WI38 (cell line): Measurements from ENCODE around the gene NIN.

ENCODE experiments used
- H3K4me3 ChIP-seq: 2 replicates; pipeline ENCODE4 v1.5.1; 2011; ENCODE audit warnings: low read depth, mild to moderate bottlenecking, control low read depth, low read length
- TF ChIP-seq, protein P1 (sequence below): IDR thresholded peaks from 2 replicates; pipeline ENCODE4 v1.5.1; 2012; ENCODE audit warnings: low read depth, mild to moderate bottlenecking, control low read depth, low read length

Gene NIN

DNA sequence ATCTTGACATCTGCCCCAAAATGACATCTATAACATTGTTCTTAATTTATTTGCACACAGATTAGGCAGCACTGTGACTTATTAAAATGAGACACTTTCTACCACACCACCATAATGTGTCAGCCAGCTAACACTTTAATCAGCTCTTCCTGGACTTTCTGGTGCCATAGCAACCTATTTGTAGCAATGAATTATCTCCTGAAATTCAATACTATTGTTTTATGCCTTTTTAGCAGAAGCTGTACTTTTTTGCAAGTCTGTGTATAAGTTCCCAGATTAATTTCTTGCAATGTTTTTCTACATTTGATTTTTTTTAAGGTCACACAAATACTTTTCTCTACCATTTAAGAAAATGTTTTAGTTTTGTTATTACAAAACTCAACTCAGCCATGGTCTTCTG, 90.1 kb downstream of the NIN start:
- H3K4me3 ChIP-seq = no peak overlapping the region
- TF ChIP-seq, protein P1, sequence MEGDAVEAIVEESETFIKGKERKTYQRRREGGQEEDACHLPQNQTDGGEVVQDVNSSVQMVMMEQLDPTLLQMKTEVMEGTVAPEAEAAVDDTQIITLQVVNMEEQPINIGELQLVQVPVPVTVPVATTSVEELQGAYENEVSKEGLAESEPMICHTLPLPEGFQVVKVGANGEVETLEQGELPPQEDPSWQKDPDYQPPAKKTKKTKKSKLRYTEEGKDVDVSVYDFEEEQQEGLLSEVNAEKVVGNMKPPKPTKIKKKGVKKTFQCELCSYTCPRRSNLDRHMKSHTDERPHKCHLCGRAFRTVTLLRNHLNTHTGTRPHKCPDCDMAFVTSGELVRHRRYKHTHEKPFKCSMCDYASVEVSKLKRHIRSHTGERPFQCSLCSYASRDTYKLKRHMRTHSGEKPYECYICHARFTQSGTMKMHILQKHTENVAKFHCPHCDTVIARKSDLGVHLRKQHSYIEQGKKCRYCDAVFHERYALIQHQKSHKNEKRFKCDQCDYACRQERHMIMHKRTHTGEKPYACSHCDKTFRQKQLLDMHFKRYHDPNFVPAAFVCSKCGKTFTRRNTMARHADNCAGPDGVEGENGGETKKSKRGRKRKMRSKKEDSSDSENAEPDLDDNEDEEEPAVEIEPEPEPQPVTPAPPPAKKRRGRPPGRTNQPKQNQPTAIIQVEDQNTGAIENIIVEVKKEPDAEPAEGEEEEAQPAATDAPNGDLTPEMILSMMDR = no peak

GRCh38 chr14:50739186-50739585, 91.8 kb downstream of the NIN start:
- no peak overlapping the region for H3K4me3 ChIP-seq
- TF ChIP-seq, protein P1 = no peak

DNA sequence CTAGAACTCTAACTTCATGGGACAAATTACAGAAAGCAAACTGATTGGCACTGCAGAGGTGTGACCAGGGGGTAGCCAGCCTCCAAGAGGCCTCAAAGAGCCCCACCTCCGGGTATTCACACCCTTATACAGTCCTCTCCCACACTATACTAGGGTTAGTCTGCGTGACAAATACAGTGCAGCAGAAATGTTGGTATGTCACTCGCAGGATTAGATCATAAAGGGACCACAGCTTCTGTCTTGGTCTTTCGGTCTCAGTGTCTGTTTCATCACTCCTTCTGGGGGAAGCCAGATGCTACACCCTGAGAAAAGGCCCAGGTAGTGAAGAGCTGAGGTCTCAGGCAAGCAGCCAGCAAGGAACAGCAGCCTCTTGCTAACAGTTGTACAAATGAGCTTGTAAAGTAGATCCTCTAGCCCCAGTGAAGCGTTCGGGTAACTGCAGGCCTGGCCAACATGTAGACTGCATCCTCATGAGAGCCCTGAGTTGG, 94.0 kb downstream of the NIN start:
- TF ChIP-seq, protein P1 = no peak
- H3K4me3 ChIP-seq = no peak overlapping the region

- TF ChIP-seq, protein P1 = no peak
- no peak overlapping the region for H3K4me3 ChIP-seq
Measured at GRCh38 chr14:50734950-50735695, 95.8 kb downstream of the NIN start.

DNA sequence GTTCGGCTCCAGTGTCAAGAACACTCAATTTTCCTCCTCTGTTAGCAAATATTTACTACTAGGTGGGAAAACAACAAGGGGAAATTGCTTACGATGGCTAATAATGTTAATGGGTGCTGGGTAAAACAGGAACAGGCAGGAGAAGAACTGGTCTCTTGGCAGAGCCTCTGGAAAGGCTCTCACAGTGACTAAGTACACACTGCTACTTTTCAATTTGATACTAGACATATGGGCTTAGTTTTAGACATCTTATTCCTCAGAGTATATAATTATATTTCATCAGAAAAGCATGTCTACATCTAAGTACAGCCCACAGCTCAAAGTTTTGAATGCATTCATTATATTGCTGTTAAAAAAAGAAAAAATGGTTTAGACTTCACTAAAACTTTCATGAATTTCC, 97.5 kb downstream of the NIN start:
- TF ChIP-seq, protein P1 = no peak
- no peak overlapping the region for H3K4me3 ChIP-seq

- TF ChIP-seq, protein P1 = no peak
- H3K4me3 ChIP-seq = no peak overlapping the region
Measured at GRCh38 chr14:50728836-50729235, 102.1 kb downstream of the NIN start.

GRCh38 chr14:50726372-50727107, 104.4 kb downstream of the NIN start:
- TF ChIP-seq, protein P1 = no peak
- no peak overlapping the region for H3K4me3 ChIP-seq
